Neural crest cell (in vitro differentiated cells): Measurements from ENCODE around the gene CXorf65. TPM values are rescaled to one million over a fixed set of nuclear protein-coding genes. Genes with fewer than 3 reads are reported as not detected.

ENCODE experiments used
- DNase-seq: peaks from one replicate; pipeline ENCODE4 v3.0.0; 2021; ENCODE audit warnings: low read depth, mixed read lengths, low spot score
- H3K27ac Mint-ChIP-seq: one replicate; pipeline ENCODE4 v1.8.0; 2021; ENCODE audit warnings: mild to moderate bottlenecking, mixed read lengths; ENCODE audit not compliant: unreplicated experiment
- H3K27me3 Mint-ChIP-seq: 2 replicates; pipeline ENCODE4 v1.8.0; 2021; ENCODE audit warnings: low read depth, mild to moderate bottlenecking, mixed read lengths
- H3K36me3 Mint-ChIP-seq: 2 replicates; pipeline ENCODE4 v1.8.0; 2021; ENCODE audit warnings: low read depth, mild to moderate bottlenecking, mixed read lengths
- H3K4me1 Mint-ChIP-seq: 2 replicates; pipeline ENCODE4 v1.8.0; 2021; ENCODE audit warnings: mixed read lengths
- H3K4me3 Mint-ChIP-seq: one replicate; pipeline ENCODE4 v1.8.0; 2021; ENCODE audit warnings: mild to moderate bottlenecking, mixed read lengths
- H3K9me3 Mint-ChIP-seq: 2 replicates; pipeline ENCODE4 v1.8.0; 2021; ENCODE audit warnings: mixed read lengths
- total RNA-seq: library from RNA; stranded (reverse); gene quantifications from 2 replicates; pipeline ENCODE4 v1.2.1, GENCODE V29; 2021
- TF ChIP-seq, protein P1 (sequence below): fragments of 200-600 bp; sonication (generic); conservative IDR thresholded peaks from 2 replicates; pipeline ENCODE4 v1.5.0; 2021; ENCODE audit warnings: antibody characterized with exemption, mild to moderate bottlenecking

Gene CXorf65
- total RNA-seq, 1 donor from 2014 or later: not detected

DNA sequence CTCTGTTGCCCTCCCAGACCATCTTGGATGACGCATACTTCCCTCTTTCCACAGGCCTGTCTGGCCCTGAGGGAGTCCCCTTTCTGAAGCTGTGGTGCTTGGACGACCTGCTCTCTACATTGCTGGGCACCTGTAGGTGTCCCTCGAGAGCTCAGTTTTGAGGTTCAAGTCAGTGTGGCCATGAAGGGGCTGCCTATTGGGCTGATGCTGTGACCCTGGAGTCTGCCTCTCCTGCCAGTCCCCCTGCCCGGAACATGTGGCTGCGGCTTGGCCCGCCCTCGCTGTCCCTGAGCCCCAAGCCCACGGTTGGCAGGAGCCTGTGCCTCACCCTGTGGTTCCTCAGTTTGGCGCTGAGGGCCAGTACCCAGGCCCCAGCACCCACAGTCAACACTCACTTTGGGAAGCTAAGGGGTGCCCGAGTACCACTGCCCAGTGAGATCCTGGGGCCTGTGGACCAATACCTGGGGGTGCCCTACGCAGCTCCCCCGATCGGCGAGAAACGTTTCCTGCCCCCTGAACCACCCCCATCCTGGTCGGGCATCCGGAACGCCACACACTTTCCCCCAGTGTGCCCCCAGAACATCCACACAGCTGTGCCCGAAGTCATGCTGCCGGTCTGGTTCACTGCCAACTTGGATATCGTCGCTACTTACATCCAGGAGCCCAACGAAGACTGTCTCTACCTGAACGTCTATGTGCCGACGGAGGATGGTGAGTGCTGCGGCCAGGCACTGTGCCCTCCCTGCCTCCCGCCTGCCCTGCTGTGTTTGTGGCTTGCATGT is 41.1 kb upstream of the CXorf65 start:
- no peak for DNase-seq
- H3K9me3 Mint-ChIP-seq: no peaks in the 10 kb centered on the region
- peak overlapping the region; percentile 57 for H3K27ac Mint-ChIP-seq
- TF ChIP-seq, protein P1, sequence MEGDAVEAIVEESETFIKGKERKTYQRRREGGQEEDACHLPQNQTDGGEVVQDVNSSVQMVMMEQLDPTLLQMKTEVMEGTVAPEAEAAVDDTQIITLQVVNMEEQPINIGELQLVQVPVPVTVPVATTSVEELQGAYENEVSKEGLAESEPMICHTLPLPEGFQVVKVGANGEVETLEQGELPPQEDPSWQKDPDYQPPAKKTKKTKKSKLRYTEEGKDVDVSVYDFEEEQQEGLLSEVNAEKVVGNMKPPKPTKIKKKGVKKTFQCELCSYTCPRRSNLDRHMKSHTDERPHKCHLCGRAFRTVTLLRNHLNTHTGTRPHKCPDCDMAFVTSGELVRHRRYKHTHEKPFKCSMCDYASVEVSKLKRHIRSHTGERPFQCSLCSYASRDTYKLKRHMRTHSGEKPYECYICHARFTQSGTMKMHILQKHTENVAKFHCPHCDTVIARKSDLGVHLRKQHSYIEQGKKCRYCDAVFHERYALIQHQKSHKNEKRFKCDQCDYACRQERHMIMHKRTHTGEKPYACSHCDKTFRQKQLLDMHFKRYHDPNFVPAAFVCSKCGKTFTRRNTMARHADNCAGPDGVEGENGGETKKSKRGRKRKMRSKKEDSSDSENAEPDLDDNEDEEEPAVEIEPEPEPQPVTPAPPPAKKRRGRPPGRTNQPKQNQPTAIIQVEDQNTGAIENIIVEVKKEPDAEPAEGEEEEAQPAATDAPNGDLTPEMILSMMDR: no peak
- no peaks in the 10 kb centered on the region for H3K36me3 Mint-ChIP-seq
- H3K4me3 Mint-ChIP-seq: peak overlapping the region; percentile 93
- peaks cover 8% of the 10 kb centered on the region for H3K27me3 Mint-ChIP-seq
- peaks cover 24% of the 10 kb centered on the region for H3K4me1 Mint-ChIP-seq

DNA sequence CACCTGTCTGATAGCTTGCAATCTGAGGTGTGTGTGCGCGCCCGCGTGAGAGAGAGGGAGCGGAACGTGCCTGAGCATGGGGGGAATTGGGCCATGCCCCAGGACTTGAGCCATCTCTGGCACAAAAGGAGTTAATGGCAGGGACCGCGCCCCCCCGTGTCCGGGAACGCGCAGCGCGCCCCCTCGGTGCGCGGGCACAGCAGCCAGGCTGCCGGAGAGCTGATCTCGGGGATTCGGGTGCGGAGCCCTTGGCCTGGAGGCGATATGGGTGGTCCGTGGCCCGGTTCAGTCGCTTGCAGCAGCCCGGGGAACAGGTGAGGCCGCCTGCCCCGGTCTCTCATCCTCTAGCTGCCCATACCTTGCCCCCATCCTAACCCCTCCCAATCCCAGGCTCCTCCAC is 38.1 kb upstream of the CXorf65 start, which contains the start of gene NLGN3:
Gene NLGN3, plus strand, starts transcription at position 191 of the 400 bp plus-strand sequence. CDS start 2,909 bp downstream, outside the sequence.
- peak; percentile 25 for DNase-seq
- H3K4me1 Mint-ChIP-seq: peaks cover 24% of the 10 kb centered on the region
- TF ChIP-seq, protein P1: no peak
- H3K36me3 Mint-ChIP-seq: no peaks in the 10 kb centered on the region
- peaks cover 8% of the 10 kb centered on the region for H3K27me3 Mint-ChIP-seq
- H3K4me3 Mint-ChIP-seq: peak within 1 kb of the TSS; percentile 93
- peak within 1 kb of the TSS; percentile 59 for H3K27ac Mint-ChIP-seq
- H3K9me3 Mint-ChIP-seq: no peaks in the 10 kb centered on the region

- peaks cover 6% of the 10 kb centered on the region for H3K36me3 Mint-ChIP-seq
- no peak overlapping the region for H3K27ac Mint-ChIP-seq
- DNase-seq: no peak
- peaks cover 8% of the 10 kb centered on the region for H3K27me3 Mint-ChIP-seq
- H3K4me1 Mint-ChIP-seq: peaks cover 24% of the 10 kb centered on the region
- H3K4me3 Mint-ChIP-seq: peak overlapping the region; percentile 93
- no peaks in the 10 kb centered on the region for H3K9me3 Mint-ChIP-seq
- TF ChIP-seq, protein P1: no peak
These were observed 37.0 kb upstream of the CXorf65 start for GRCh38 chrX:71143508-71143907.

- DNase-seq: no peak
- Mint-ChIP-seq H3K4me3 (no peak overlapping the region), H3K27me3 (peaks cover 3% of the 10 kb centered on the region), H3K36me3 (peaks cover 9% of the 10 kb centered on the region), H3K4me1 (peaks cover 8% of the 10 kb centered on the region), H3K27ac (no peak overlapping the region), H3K9me3 (no peaks in the 10 kb centered on the region)
- TF ChIP-seq, protein P1: no peak
These were observed 33.9 kb upstream of the CXorf65 start for GRCh38 chrX:71140440-71140839.

GRCh38 chrX:71131510-71131909 is 25.0 kb upstream of the CXorf65 start:
- Mint-ChIP-seq H3K9me3 (no peaks in the 10 kb centered on the region), H3K27ac (no peak overlapping the region), H3K36me3 (peaks cover 34% of the 10 kb centered on the region), H3K4me1 (peaks cover 11% of the 10 kb centered on the region), H3K4me3 (no peak overlapping the region), H3K27me3 (no peaks in the 10 kb centered on the region)
- DNase-seq: no peak
- TF ChIP-seq, protein P1: no peak
